Body of pancreas (tissue), 4 donors: ENCODE measurements around the gene CLDN25. TPM values are rescaled to one million over a fixed set of nuclear protein-coding genes. Genes with fewer than 3 reads are reported as not detected.
"Not testable (repeated sequence)": the region's sequence is repeated elsewhere in the genome, so short reads cannot be mapped to it uniquely, and the experiment has no call there.

Source experiments
- ATAC-seq: fragments of 150-250 bp; one replicate; pipeline ENCODE4 v1.9.1; 2016
- DNase-seq, 4 donors: peaks; one replicate each; pipeline ENCODE4 v3.0.0-alpha.2; 2019
- H3K27ac ChIP-seq, 4 donors: fragments of 200-600 bp; sonication (generic); 1 replicate in 3 of 4; 2 replicates in 1 of 4; pipeline versions ENCODE4 v1.5.1 to v1.6.1; 2016 to 2019; ENCODE audit warnings: mild to moderate bottlenecking in 1 of 4, mixed read lengths in 1 of 4, moderate library complexity in 1 of 4
- H3K27me3 ChIP-seq, 2 donors: fragments of 200-600 bp; sonication (generic); one replicate each; pipeline ENCODE4 v1.6.0; 2016; ENCODE audit warnings: mild to moderate bottlenecking in 1 of 2
- H3K36me3 ChIP-seq, 2 donors: fragments of 200-600 bp; sonication (generic); replicated peaks in 1 of 2; 2 replicates each; pipeline ENCODE4 v1.5.1; 2016; ENCODE audit warnings: low read depth in 2 of 2; ENCODE audit not compliant: insufficient read depth in 1 of 2
- H3K4me1 ChIP-seq: fragments of 200-600 bp; sonication (generic); one replicate; pipeline ENCODE4 v1.6.0; 2016
- H3K4me3 ChIP-seq, 2 donors: fragments of 200-600 bp; sonication (generic); 1 replicate in 1 of 2; 2 replicates in 1 of 2; pipeline ENCODE4 v1.5.1; 2016 to 2019
- H3K9me3 ChIP-seq, 3 donors: fragments of 200-600 bp; sonication (generic); 1 replicate in 2 of 3; 2 replicates in 1 of 3; pipeline ENCODE4 v1.5.1; 2016
- POLR2A ChIP-seq, 3 donors: fragments of 450-650 bp; IDR thresholded peaks; one replicate each; pipeline ENCODE4 v1.6.1; 2016; ENCODE audit warnings: antibody characterized with exemption in 3 of 3, mild to moderate bottlenecking in 2 of 3
- WGBS, 2 donors: methylation state at CpG; one replicate each; pipeline ENCODE4 v1.1.5; 2017; 5-methylcytosine and 5-hydroxymethylcytosine counted together
- intact Hi-C: fragments of 100-400 bp; cut with DNase I; formaldehyde crosslinking; loops from one replicate; pipeline ENCODE4 v1.15.1; 2023
- total RNA-seq, 2 donors: library from RNA; depleted of rRNA; stranded (reverse); fragments of >200 nt; gene quantifications; one replicate each; pipeline ENCODE4 v1.1.0, GENCODE V29; 2016
- TF ChIP-seq, protein P1 (sequence below), 7 experiments: fragments of 450-650 bp in 4 of 7; fragments of 200-600 bp in 3 of 7; sonication (generic) in 3 of 7; IDR thresholded peaks; one replicate each; pipeline ENCODE4 v1.5.1; 2016 to 2019; ENCODE audit warnings: antibody characterized with exemption in 7 of 7

CLDN25 gene
- total RNA-seq, 2 donors from 2014 or later, result not detected

DNA sequence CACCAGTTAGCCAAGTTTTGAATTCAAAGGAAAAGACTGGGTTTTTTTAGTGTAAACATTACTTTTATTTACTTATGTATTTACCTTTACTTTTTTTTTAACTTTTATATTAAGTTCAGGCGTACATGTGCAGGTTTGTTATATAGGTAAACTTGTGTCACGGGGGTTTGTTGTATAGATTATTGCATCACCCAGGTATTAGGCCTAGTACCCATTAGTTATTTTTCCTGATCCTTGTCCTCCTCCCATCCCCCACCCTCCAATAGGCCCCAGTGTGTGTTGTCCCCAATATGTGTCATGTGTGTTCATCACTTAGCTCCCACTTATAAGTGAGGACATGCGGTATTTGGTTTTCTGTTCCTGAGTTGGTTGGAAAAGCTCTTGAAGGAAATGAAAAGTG, 26.7 kb upstream of the CLDN25 start:
- H3K4me3 ChIP-seq, result no peak overlapping the region
- H3K27ac ChIP-seq, result no peak overlapping the region
- no peak for DNase-seq
- H3K36me3 ChIP-seq, result peaks cover 10 to 11% of the 10 kb centered on the region in 2 donors
- no peaks in the 10 kb centered on the region for H3K27me3 ChIP-seq
- no peaks in the 10 kb centered on the region for H3K4me1 ChIP-seq
- no peak for ATAC-seq
- intact Hi-C loops, result no loop called here
- TF ChIP-seq, protein P1, sequence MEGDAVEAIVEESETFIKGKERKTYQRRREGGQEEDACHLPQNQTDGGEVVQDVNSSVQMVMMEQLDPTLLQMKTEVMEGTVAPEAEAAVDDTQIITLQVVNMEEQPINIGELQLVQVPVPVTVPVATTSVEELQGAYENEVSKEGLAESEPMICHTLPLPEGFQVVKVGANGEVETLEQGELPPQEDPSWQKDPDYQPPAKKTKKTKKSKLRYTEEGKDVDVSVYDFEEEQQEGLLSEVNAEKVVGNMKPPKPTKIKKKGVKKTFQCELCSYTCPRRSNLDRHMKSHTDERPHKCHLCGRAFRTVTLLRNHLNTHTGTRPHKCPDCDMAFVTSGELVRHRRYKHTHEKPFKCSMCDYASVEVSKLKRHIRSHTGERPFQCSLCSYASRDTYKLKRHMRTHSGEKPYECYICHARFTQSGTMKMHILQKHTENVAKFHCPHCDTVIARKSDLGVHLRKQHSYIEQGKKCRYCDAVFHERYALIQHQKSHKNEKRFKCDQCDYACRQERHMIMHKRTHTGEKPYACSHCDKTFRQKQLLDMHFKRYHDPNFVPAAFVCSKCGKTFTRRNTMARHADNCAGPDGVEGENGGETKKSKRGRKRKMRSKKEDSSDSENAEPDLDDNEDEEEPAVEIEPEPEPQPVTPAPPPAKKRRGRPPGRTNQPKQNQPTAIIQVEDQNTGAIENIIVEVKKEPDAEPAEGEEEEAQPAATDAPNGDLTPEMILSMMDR (IDR thresholded peaks at IDR 0.05), result no peak
- no peak for TF ChIP-seq POLR2A (IDR thresholded peaks at IDR 0.05)
- H3K9me3 ChIP-seq, result no peaks in the 10 kb centered on the region
- WGBS, 2 donors, result 87 to 91% methylated on average over 3 of the region's 3 CpGs

- peaks cover 10 to 25% of the 10 kb centered on the region in 2 donors for H3K36me3 ChIP-seq
- H3K4me1 ChIP-seq, result no peaks in the 10 kb centered on the region
- H3K27ac ChIP-seq, result no peak overlapping the region
- ATAC-seq, result no peak
- no peaks in the 10 kb centered on the region for H3K27me3 ChIP-seq
- 93 to 94% methylated on average over 3 of the region's 3 CpGs for WGBS, 2 donors
- H3K9me3 ChIP-seq, result no peaks in the 10 kb centered on the region
- no peak for TF ChIP-seq POLR2A (IDR thresholded peaks at IDR 0.05)
- TF ChIP-seq, protein P1 (IDR thresholded peaks at IDR 0.05), result no peak
- intact Hi-C loops, result no loop called here
- H3K4me3 ChIP-seq, result no peak overlapping the region
- DNase-seq, result no peak
Measured at GRCh38 chr11:113760241-113760640, 19.4 kb upstream of the CLDN25 start.

DNA sequence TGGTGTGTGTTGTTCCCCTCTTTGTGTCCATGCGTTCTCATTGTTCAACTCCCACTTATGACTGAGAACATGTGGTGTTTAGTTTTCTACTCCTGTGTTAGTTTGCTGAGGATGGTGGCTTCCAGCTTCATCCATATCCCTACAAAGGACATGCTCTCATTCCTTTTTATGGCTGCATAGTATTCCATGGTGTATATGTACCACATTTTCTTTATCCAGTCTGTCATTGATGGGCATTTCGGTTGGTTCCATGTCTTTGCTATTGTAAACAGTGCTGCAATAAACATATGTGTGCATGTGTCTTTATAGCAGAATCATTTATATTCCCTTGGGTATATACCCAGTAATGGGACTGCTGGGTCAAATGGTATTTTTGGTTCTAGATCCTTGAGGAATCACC, 16.6 kb upstream of the CLDN25 start:
- peaks cover 0 to 18% of the 10 kb centered on the region in 2 donors for H3K36me3 ChIP-seq
- H3K27ac ChIP-seq, H3K4me1 ChIP-seq, intact Hi-C loops, H3K9me3 ChIP-seq, DNase-seq, H3K27me3 ChIP-seq, H3K4me3 ChIP-seq, ATAC-seq: not testable (repeated sequence)
- 95 to 98% methylated on average over 2 of the region's 2 CpGs for WGBS, 2 donors

GRCh38 chr11:113764527-113765219, 14.9 kb upstream of the CLDN25 start:
- Histone ChIP-seq H3K4me1 (no peaks in the 10 kb centered on the region), H3K27ac (no peak overlapping the region), H3K27me3 (no peaks in the 10 kb centered on the region), H3K36me3 (peaks cover 0 to 7% of the 10 kb centered on the region in 2 donors), H3K9me3 (no peaks in the 10 kb centered on the region), H3K4me3 (no peak overlapping the region)
- intact Hi-C loops, result no loop called here
- WGBS, 2 donors, result 85 to 89% methylated on average over 2 of the region's 2 CpGs
- no peak for TF ChIP-seq POLR2A (IDR thresholded peaks at IDR 0.05)
- TF ChIP-seq, protein P1 (IDR thresholded peaks at IDR 0.05), result no peak
- DNase-seq, result no peak
- no peak for ATAC-seq

DNA sequence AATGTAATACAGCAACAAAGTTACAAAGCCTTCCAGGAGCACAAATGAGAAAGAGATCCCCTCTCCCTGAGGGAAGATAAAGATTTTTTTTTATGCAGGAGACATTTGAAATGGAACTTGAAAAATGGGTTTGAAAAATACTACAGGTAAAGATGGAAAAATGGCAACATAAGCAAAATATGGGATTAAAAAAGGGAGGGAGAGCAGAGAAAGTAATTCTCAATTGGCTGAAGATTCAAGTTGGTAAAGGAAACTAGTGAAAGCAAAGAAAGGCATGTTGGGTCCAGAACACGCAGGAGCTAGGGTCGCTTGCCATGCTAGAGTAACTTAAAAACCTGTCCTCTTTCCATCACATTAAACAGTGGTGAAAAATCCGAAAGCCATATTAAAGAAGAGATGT, 7.6 kb upstream of the CLDN25 start:
- DNase-seq (no peak), ATAC-seq (no peak)
- WGBS, 2 donors, result 62 to 83% methylated on average over 3 of the region's 3 CpGs
- Histone ChIP-seq H3K27ac (no peak overlapping the region), H3K36me3 (peaks cover 0 to 3% of the 10 kb centered on the region in 2 donors), H3K9me3 (no peaks in the 10 kb centered on the region), H3K4me3 (no peak overlapping the region), H3K27me3 (no peaks in the 10 kb centered on the region), H3K4me1 (peaks cover 14% of the 10 kb centered on the region)
- no peak for TF ChIP-seq POLR2A (IDR thresholded peaks at IDR 0.05)
- TF ChIP-seq, protein P1 (IDR thresholded peaks at IDR 0.05), result no peak
- intact Hi-C loops, result no loop called here
